Measurements from ENCODE around the gene PROM2.

Gene PROM2

GRCh38 chr2:95282458-95282857, 8.2 kb downstream of the PROM2 start:
- no peak overlapping the region for H3K4me3 ChIP-seq
- no peak for TF ChIP-seq CTCF (IDR thresholded peaks at IDR 0.05)
- intact Hi-C loops (cut with DNase I; ENCODE audit: low total_unique reads), result no loop called here
- H3K27ac ChIP-seq, result no peak overlapping the region
- DNase-seq, result no peak
- H3K36me3 ChIP-seq, result peaks cover 0 to 26% (median 0%) of the 10 kb centered on the region in 3 donors
- peaks cover 0 to 5% (median 0%) of the 10 kb centered on the region in 4 donors for H3K4me1 ChIP-seq
- H3K9me3 ChIP-seq, result no peaks in the 10 kb centered on the region
- H3K27me3 ChIP-seq, result no peaks in the 10 kb centered on the region

DNA sequence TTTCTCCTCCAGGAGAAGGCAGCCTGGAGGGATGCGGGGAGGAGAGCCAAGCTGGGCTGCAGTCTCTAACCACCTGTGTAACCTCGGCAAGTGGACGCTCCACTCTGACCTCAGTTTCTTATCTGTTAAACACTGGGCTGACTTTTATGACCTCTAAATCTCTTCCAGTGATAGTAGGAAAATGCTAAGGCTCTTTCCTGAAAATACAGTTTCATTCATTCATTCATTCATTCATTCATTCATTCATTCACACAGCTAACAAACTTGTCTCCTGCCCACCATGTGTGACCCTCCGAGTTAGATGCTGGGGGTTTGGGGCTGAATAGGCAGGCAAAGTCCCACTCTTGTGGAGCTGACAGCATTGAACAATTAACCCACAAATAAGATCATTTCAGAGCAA, 9.3 kb downstream of the PROM2 start:
- no peak for TF ChIP-seq CTCF (IDR thresholded peaks at IDR 0.05)
- Histone ChIP-seq H3K27me3 (no peaks in the 10 kb centered on the region), H3K4me3 (no peak overlapping the region), H3K36me3 (peaks cover 0 to 37% (median 0%) of the 10 kb centered on the region in 3 donors), H3K4me1 (no peaks in the 10 kb centered on the region), H3K27ac (no peak overlapping the region), H3K9me3 (no peaks in the 10 kb centered on the region)
- DNase-seq, result no peak
- intact Hi-C loops (cut with DNase I; ENCODE audit: low total_unique reads), result no loop called here

- TF ChIP-seq CTCF (IDR thresholded peaks at IDR 0.05), result no peak
- no peak for DNase-seq
- H3K27me3 ChIP-seq, result no peaks in the 10 kb centered on the region
- no peaks in the 10 kb centered on the region for H3K4me1 ChIP-seq
- H3K4me3 ChIP-seq, result no peak overlapping the region
- peaks cover 0 to 5% (median 0%) of the 10 kb centered on the region in 3 donors for H3K9me3 ChIP-seq
- intact Hi-C loops (cut with DNase I; ENCODE audit: low total_unique reads), result no loop called here
- no peak overlapping the region for H3K27ac ChIP-seq
- H3K36me3 ChIP-seq, result peaks cover 0 to 50% (median 1%) of the 10 kb centered on the region in 3 donors
Observed at GRCh38 chr2:95284886-95285541, 10.8 kb downstream of the PROM2 start.

DNA sequence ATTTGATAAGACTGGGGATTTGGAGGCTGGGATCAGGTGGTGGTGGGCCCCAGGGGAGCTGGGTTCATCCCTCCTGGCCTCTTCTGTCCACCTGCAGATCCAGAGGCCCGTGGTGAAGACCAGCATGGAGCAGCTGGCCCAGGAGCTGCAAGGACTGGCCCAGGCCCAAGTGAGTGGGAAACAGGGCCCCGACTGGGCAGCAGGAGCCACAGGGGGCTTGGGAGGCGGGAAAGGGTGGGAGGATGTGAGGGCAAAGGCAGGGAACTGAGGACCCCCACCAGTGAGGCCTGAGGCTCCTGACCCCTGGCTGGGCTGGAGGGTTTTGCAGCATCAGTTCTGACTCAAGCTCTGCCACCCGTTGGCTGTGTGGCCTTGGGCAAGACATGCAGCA, 11.3 kb downstream of the PROM2 start:
- Histone ChIP-seq H3K27ac (no peak overlapping the region), H3K4me3 (no peak overlapping the region), H3K4me1 (no peaks in the 10 kb centered on the region), H3K27me3 (no peaks in the 10 kb centered on the region), H3K9me3 (peaks cover 0 to 10% (median 3%) of the 10 kb centered on the region in 3 donors), H3K36me3 (peaks cover 2 to 50% (median 6%) of the 10 kb centered on the region in 3 donors)
- intact Hi-C loops (cut with DNase I; ENCODE audit: low total_unique reads), result no loop called here
- no peak for TF ChIP-seq CTCF (IDR thresholded peaks at IDR 0.05)
- no peak for DNase-seq

- Histone ChIP-seq H3K4me3 (no peak overlapping the region), H3K4me1 (no peaks in the 10 kb centered on the region), H3K27me3 (no peaks in the 10 kb centered on the region), H3K36me3 (peaks cover 10 to 40% (median 10%) of the 10 kb centered on the region in 3 donors), H3K27ac (no peak overlapping the region), H3K9me3 (peaks cover 3 to 26% (median 5%) of the 10 kb centered on the region in 3 donors)
- no peak for TF ChIP-seq CTCF (IDR thresholded peaks at IDR 0.05)
- no peak for DNase-seq
- intact Hi-C loops (cut with DNase I; ENCODE audit: low total_unique reads), result no loop called here
Observed at GRCh38 chr2:95287336-95287735, 13.1 kb downstream of the PROM2 start.
